ENCODE measurements around the gene ZNF682.
A peak's percentile ranks its signal among the peaks of the same experiment; 100 is the strongest.
"Not testable (repeated sequence)": the region's sequence is repeated elsewhere in the genome, so short reads cannot be mapped to it uniquely, and the experiment has no call there.

The ZNF682 gene

GRCh38 chr19:19997656-19998268 is 41.5 kb downstream of the ZNF682 start:
- peak; percentile 12 for DNase-seq (ENCODE audit: low spot score)

- DNase-seq (ENCODE audit: low spot score): no peak
These were observed 72.4 kb downstream of the ZNF682 start for GRCh38 chr19:19966862-19967261.

- DNase-seq (ENCODE audit: low spot score): not testable (repeated sequence)
These were observed 73.2 kb downstream of the ZNF682 start for GRCh38 chr19:19966126-19966525.

DNA sequence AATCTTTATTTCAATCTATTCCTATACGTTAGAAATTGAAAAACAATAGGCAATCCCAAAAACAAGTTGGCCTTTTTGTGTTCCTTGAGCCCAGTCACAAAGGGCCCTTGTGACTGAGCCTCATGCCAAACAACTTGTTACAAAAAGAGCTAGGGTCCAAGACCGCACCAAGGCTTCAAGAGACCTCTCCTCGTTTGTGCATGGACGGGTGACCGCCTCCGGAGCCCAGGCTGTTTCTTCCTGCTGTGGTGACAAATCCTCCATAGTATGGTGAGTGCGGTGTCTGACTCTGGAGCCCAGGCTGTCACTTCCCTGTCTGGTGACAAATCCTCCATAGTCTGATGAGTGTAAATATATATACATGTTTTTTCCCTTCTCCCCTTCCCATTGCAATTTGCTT is 74.9 kb downstream of the ZNF682 start:
- DNase-seq (ENCODE audit: low spot score): no peak

DNA sequence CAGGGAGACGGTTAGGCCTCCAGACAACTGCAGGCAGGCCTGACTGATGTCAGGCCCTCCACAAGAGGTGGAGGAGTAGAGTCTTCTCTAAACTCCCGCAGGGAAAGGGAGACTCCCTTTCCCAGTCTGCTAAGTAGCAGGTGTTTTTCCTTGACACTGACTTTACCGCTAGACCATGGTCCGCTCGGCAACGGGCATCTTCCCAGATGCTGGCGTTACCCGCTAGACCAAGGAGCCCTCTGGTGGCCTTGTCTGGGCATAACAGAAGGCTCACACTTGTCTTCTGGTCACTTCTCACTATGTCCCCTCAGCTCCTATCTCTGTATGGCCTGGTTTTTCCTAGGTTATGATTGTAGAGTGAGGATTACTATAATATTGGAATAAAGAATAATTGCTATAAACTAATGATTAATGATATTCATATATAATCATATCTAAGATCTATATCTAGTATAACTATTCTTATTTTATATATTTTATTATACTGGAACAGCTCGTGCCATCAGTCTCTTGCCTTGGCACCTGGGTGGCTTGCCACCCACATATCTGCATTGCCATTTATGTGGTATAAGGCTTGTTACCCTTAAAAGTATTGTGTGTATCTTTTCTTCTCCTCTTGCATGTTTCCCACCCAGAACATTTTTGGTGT is 80.0 kb downstream of the ZNF682 start:
- DNase-seq (ENCODE audit: low spot score): peak; percentile 53

- DNase-seq (ENCODE audit: low spot score): not testable (repeated sequence)
These were observed 81.5 kb downstream of the ZNF682 start for GRCh38 chr19:19957766-19958165.

DNA sequence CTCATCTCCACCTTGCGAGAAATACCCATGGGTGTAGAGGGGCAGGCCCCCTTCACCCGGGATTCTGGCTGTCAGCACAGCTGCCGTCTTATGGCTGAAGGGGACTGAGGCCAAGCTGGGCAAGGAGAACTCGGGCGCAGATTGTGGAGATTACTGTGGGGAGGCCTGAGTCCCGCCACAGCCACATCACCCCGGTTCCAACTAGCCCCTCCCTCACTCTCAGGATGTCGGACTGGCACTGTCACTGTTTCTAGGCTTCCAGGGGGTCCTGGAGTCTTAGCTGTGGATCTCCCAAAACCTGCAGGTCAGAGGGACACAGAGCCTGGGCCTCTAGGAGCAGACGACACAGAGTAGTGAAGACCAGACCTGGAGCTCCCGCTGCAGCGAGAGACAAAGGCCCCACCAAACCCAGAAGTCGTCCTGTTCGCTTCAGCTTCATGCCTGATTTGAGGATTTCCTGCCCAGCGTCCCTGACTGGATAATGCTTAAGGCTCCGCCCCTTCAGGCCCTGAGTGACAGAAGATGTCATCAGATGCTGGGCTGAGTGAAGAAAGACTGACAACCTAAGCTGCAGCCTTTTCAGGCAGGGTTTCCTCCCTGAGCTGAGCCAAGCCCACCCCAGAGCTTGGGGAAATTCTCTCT is 82.8 kb downstream of the ZNF682 start:
- DNase-seq (ENCODE audit: low spot score): peak; percentile 26

DNA sequence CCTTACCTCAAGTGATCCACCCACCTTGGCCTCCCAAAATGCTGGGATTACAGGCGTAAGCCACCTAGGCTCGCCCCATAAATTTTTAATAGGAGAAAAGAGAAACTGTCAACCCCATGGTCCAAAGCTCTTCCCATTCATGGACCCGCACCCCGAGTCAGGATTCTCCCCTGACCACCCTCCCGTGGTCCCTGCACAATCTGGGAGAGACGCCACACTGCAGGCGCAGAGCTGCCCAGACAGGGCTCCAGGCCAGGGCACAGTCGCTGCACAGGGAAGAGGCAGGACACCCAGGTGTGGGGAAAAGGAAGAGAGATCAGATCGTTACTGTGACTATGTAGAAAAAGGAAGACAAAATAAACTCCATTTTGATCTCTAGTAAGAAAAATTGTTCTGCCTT is 84.1 kb downstream of the ZNF682 start:
- no peak for DNase-seq (ENCODE audit: low spot score)

Data from putamen (tissue), 1 donor.